HepG2 (cell line): Measurements from ENCODE around the gene WDR6. TPM values are rescaled to one million over a fixed set of nuclear protein-coding genes. Genes with fewer than 3 reads are reported as not detected.

ENCODE experiments used
- BATF2 ChIP-seq: sonication (generic); formaldehyde crosslinking; IDR thresholded peaks from 2 replicates; pipeline ENCODE4 v1.8.0; 2022; ENCODE audit warnings: mild to moderate bottlenecking, missing genetic modification reagents, moderate library complexity
- CAMTA2 ChIP-seq: sonication (generic); formaldehyde crosslinking; IDR thresholded peaks from 2 replicates; pipeline ENCODE4 v1.4.0; 2020; ENCODE audit warnings: mild to moderate bottlenecking, missing genetic modification reagents, borderline replicate concordance
- EEA1 ChIP-seq: sonication (generic); formaldehyde crosslinking; IDR thresholded peaks from 2 replicates; pipeline ENCODE4 v1.5.1; 2020; ENCODE audit warnings: mild to moderate bottlenecking, missing genetic modification reagents, borderline replicate concordance
- HIVEP1 ChIP-seq: sonication (generic); formaldehyde crosslinking; IDR thresholded peaks from 2 replicates; pipeline ENCODE4 v1.4.0; 2020; ENCODE audit warnings: mild to moderate bottlenecking, missing genetic modification reagents
- JUN ChIP-seq: sonication (generic); formaldehyde crosslinking; IDR thresholded peaks from 2 replicates; pipeline ENCODE4 v1.4.0; 2020; ENCODE audit warnings: mild to moderate bottlenecking, missing genetic modification reagents
- KAT7 ChIP-seq: IDR thresholded peaks from 2 replicates; pipeline ENCODE4 v1.6.1; 2018; ENCODE audit warnings: borderline replicate concordance, missing compliant biosample characterization
- KLF9 ChIP-seq: IDR thresholded peaks from 2 replicates; pipeline ENCODE4 v1.6.1; 2016; ENCODE audit warnings: low read depth
- PHF5A ChIP-seq: IDR thresholded peaks from one replicate; pipeline ENCODE4 v1.6.1; 2018; ENCODE audit warnings: low read depth, missing genetic modification reagents; ENCODE audit not compliant: unreplicated experiment
- PRDM10 ChIP-seq: sonication (generic); formaldehyde crosslinking; IDR thresholded peaks from 2 replicates; pipeline ENCODE4 v1.4.0; 2020; ENCODE audit warnings: low read depth, missing genetic modification reagents
- RBM39 ChIP-seq: fragments of 200-400 bp; formaldehyde crosslinking; IDR thresholded peaks from one replicate; pipeline ENCODE4 v1.6.1; 2018; ENCODE audit warnings: antibody characterized with exemption, mild to moderate bottlenecking, low read depth, low read length; ENCODE audit not compliant: poor library complexity, severe bottlenecking
- WIZ ChIP-seq: sonication (generic); formaldehyde crosslinking; IDR thresholded peaks from 2 replicates; pipeline ENCODE4 v1.5.1; 2020; ENCODE audit warnings: mild to moderate bottlenecking, missing genetic modification reagents
- ZBTB3 ChIP-seq: sonication (generic); formaldehyde crosslinking; IDR thresholded peaks from 2 replicates; pipeline ENCODE4 v1.4.0; 2020; ENCODE audit warnings: low read depth, mild to moderate bottlenecking, moderate library complexity, missing genetic modification reagents, borderline replicate concordance
- ZIK1 ChIP-seq: sonication (generic); formaldehyde crosslinking; IDR thresholded peaks from 2 replicates; pipeline ENCODE4 v1.5.0; 2020; ENCODE audit warnings: mild to moderate bottlenecking, low read depth, missing genetic modification reagents, borderline replicate concordance
- ZKSCAN8 ChIP-seq: IDR thresholded peaks from 2 replicates; pipeline ENCODE4 v1.6.1; 2016; ENCODE audit warnings: borderline replicate concordance, missing genetic modification reagents, missing compliant biosample characterization
- ZNF446 ChIP-seq: sonication (generic); formaldehyde crosslinking; IDR thresholded peaks from 2 replicates; pipeline ENCODE4 v1.5.0; 2020; ENCODE audit warnings: mild to moderate bottlenecking, missing genetic modification reagents
- ZNF468 ChIP-seq: sonication (generic); formaldehyde crosslinking; IDR thresholded peaks from 2 replicates; pipeline ENCODE4 v1.8.0; 2022; ENCODE audit warnings: mild to moderate bottlenecking, moderate library complexity, missing genetic modification reagents
- ZNF577 ChIP-seq: sonication (generic); formaldehyde crosslinking; IDR thresholded peaks from 2 replicates; pipeline ENCODE4 v1.4.0; 2020; ENCODE audit warnings: mild to moderate bottlenecking, low read depth, missing genetic modification reagents, borderline replicate concordance
- ZNF605 ChIP-seq: sonication (generic); formaldehyde crosslinking; IDR thresholded peaks from 2 replicates; pipeline ENCODE4 v1.8.0; 2022; ENCODE audit warnings: mild to moderate bottlenecking, missing genetic modification reagents
- ZNF747 ChIP-seq: sonication (generic); formaldehyde crosslinking; IDR thresholded peaks from 2 replicates; pipeline ENCODE4 v1.8.1; 2023; ENCODE audit warnings: missing genetic modification reagents, mild to moderate bottlenecking, borderline replicate concordance
- ZZZ3 ChIP-seq: sonication (generic); formaldehyde crosslinking; IDR thresholded peaks from 2 replicates; pipeline ENCODE4 v1.4.0; 2020; ENCODE audit warnings: missing genetic modification reagents, mild to moderate bottlenecking, borderline replicate concordance
- polyA plus RNA-seq, 8 experiments: library from polyadenylated mRNA; depleted of rRNA in 3 of 8; stranded (reverse) in 7 of 8; unstranded in 1 of 8; fragments of >200 nt; fragmentation: Illumina TruSeq in 4 of 8; extraction: Trizol in 4 of 8; gene quantifications; 2 replicates each; pipeline versions ENCODE4 v1.2.1 to v1.2.3, GENCODE V29; 2011 to 2016; ENCODE audit warnings: low read depth in 4 of 8, missing spikeins in 1 of 8, mixed read lengths in 1 of 8; ENCODE audit not compliant: insufficient read depth in 1 of 8
- total RNA-seq, 5 experiments: library from RNA; depleted of rRNA; stranded (reverse); fragments of >200 nt; fragmentation: Illumina TruSeq; extraction: Trizol; gene quantifications; 2 replicates each; pipeline ENCODE4 v1.2.3, GENCODE V29; 2016; ENCODE audit warnings: low read depth in 1 of 5
- TF ChIP-seq, protein P1 (sequence below): sonication (generic); formaldehyde crosslinking; IDR thresholded peaks from 2 replicates; pipeline ENCODE4 v1.8.0; 2022; ENCODE audit warnings: mild to moderate bottlenecking, missing genetic modification reagents, borderline replicate concordance

The WDR6 gene
- total and polyA plus RNA-seq, 2 of the 13 experiments (the other 11 are each of a cell fraction or from before 2014, with no cell fraction given) = 73.4 to 139 TPM

DNA sequence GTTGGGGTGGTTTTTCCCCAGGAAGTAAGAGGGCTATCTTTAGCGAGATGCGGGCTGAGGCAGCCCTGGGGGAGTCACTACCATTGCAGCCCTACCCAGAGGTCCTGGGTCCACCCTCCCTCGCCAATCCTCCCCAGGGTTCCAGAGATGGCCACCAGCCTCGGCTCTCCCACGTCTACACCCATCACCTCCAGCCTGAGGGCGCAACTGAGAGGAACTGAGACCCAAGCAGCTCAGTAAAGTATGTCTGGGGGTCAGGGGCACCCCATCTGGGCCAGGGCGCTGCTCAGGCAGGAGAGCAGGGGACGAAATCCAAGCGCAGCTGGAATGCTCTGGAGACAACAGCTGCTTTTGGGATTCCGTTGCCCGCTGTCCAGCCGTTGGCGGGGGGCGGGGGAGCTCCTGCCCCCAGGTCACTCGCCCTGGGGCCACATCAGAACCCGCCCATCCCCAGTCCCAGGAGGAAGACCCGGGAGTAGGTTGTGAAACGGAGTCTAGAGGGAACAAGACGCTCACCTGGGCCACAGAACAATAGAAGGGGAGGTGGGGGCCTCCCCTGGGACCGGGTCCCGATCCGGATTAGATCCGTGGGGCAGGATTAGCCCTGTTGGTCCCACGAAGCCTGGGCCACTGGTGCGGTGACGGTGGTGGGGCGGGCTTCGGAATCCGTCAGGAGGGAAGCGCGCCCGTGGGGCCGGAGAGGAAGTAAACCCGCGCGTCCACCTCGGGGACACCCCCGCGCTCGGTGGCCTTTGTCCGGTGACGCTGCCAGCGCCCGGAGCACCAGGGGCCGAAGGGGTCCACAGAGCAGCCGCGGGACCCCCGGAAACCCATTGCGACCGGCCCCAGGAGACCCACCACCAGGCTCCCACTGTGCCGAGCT, 13.4 kb downstream of the WDR6 start (continued):
- TF ChIP-seq PRDM10 (CRISPR knock-in tag) = peak; percentile 24
- TF ChIP-seq BATF2 (CRISPR knock-in tag) = 0 out of 2 replicates have a peak, but pooled peaks have one; percentile 56
- peak; percentile 81 for TF ChIP-seq ZNF605 (CRISPR knock-in tag)
- no peak for TF ChIP-seq ZKSCAN8
- TF ChIP-seq PHF5A = no peak
- no peak for TF ChIP-seq ZZZ3 (CRISPR knock-in tag)
- TF ChIP-seq KAT7 = peak; percentile 68; the same call in 1 of the 2 replicates
- TF ChIP-seq ZIK1 (CRISPR knock-in tag) = 0 out of 2 replicates have a peak, but pooled peaks have one; percentile 21
- TF ChIP-seq ZNF468 (CRISPR knock-in tag) = no peak
- TF ChIP-seq ZBTB3 (CRISPR knock-in tag) = 0 out of 2 replicates have a peak, but pooled peaks have one; percentile 25
- TF ChIP-seq EEA1 = peak; percentile 75; the same call in 1 of the 2 replicates
- TF ChIP-seq JUN (CRISPR knock-in tag) = 0 out of 2 replicates have a peak, but pooled peaks have one; percentile 49
- TF ChIP-seq HIVEP1 = no peak
- TF ChIP-seq CAMTA2 = no peak
- TF ChIP-seq, protein P1, sequence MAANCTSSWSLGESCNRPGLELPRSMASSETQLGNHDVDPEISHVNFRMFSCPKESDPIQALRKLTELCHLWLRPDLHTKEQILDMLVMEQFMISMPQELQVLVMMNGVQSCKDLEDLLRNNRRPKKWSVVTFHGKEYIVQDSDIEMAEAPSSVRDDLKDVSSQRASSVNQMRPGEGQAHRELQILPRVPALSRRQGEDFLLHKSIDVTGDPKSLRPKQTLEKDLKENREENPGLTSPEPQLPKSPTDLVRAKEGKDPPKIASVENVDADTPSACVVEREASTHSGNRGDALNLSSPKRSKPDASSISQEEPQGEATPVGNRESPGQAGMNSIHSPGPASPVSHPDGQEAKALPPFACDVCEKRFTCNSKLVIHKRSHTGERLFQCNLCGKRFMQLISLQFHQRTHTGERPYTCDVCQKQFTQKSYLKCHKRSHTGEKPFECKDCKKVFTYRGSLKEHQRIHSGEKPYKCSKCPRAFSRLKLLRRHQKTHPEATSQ (CRISPR knock-in tag) = no peak
- TF ChIP-seq KLF9 (CRISPR knock-in tag) = no peak
- TF ChIP-seq RBM39 = peak; percentile 29
- TF ChIP-seq ZNF577 (CRISPR knock-in tag) = 0 out of 2 replicates have a peak, but pooled peaks have one; percentile 66
- TF ChIP-seq ZNF446 (CRISPR knock-in tag) = 0 out of 2 replicates have a peak, but pooled peaks have one; percentile 73
- peak; percentile 28; the same call in 1 of the 2 replicates for TF ChIP-seq WIZ (CRISPR knock-in tag)
- TF ChIP-seq ZNF747 (CRISPR knock-in tag) = peak; percentile 46
